Activated CD4-positive, alpha-beta T cell treated with anti-CD3 and anti-CD28 coated beads for 36 hours (primary cell): Measurements from ENCODE around the gene KRTAP5-4. TPM values are rescaled to one million over a fixed set of nuclear protein-coding genes. Genes with fewer than 3 reads are reported as not detected.
"Not testable (repeated sequence)": the region's sequence is repeated elsewhere in the genome, so short reads cannot be mapped to it uniquely, and the experiment has no call there.

Experiments used
- ATAC-seq: fragments of 200-7000 bp; cut with Tn5 transposase; one replicate; pipeline ENCODE4 v1.10.0; 2021; ENCODE audit warnings: mild to moderate bottlenecking, moderate library complexity
- CTCF ChIA-PET: fragments of 350-600 bp; sonication (Branson Sonifier 250); formaldehyde crosslinking; loops from one replicate; lab custom pipeline; 2021; ENCODE audit warnings: antibody characterized with exemption; lab: Charles Lee
- POLR2A ChIA-PET: fragments of 350-600 bp; sonication (Branson Sonifier 250); formaldehyde crosslinking; loops from one replicate; lab custom pipeline; 2021; ENCODE audit warnings: antibody characterized with exemption, inconsistent platforms; lab: Charles Lee
- DNase-seq: peaks from one replicate; pipeline ENCODE4 v3.0.0-alpha.2; 2020
- H3K27ac Mint-ChIP-seq: one replicate; pipeline ENCODE4 v1.8.0; 2021; ENCODE audit warnings: mixed read lengths
- H3K27me3 Mint-ChIP-seq: one replicate; pipeline ENCODE4 v1.8.0; 2021; ENCODE audit warnings: mixed read lengths
- H3K36me3 Mint-ChIP-seq: one replicate; pipeline ENCODE4 v1.8.0; 2021; ENCODE audit warnings: low read depth, mixed read lengths
- H3K4me1 Mint-ChIP-seq: one replicate; pipeline ENCODE4 v1.8.0; 2021; ENCODE audit warnings: mixed read lengths
- H3K4me3 Mint-ChIP-seq: one replicate; pipeline ENCODE4 v1.8.0; 2021; ENCODE audit warnings: mild to moderate bottlenecking, moderate library complexity, mixed read lengths
- H3K9me3 Mint-ChIP-seq: one replicate; pipeline ENCODE4 v1.8.0; 2021; ENCODE audit warnings: low read depth, mixed read lengths
- intact Hi-C, 2 experiments: fragments of 100-400 bp; cut with DNase I in 1 of 2; cut with micrococcal nuclease in 1 of 2; formaldehyde crosslinking; loops; one replicate each; pipeline versions ENCODE4 v1.14.2 to v1.15.1; 2022 to 2024; cut with DNase I, micrococcal nuclease
- total RNA-seq, 2 experiments: library from RNA; stranded (reverse); gene quantifications; one replicate each; pipeline ENCODE4 v1.2.3, GENCODE V29; 2021

The KRTAP5-4 gene
- total RNA-seq, 2 experiments from 2014 or later = not detected

GRCh38 chr11:1598406-1598805 is 23.5 kb downstream of the KRTAP5-4 start:
- ATAC-seq, DNase-seq, intact Hi-C loops, POLR2A ChIA-PET, H3K36me3 Mint-ChIP-seq, H3K9me3 Mint-ChIP-seq, H3K4me1 Mint-ChIP-seq, H3K4me3 Mint-ChIP-seq, H3K27ac Mint-ChIP-seq: not testable (repeated sequence)
- CTCF ChIA-PET = interaction anchor here (1.3 to 1.8 kb wide), 2 partner anchors 24 to 54 kb away, joined by 4 to 7 read pairs; no protein-coding TSS in a partner anchor
- H3K27me3 Mint-ChIP-seq = peaks cover 37% of the 10 kb centered on the region

GRCh38 chr11:1597994-1598380 is 24.0 kb downstream of the KRTAP5-4 start, which contains the start of gene KRTAP5-2:
TSS of gene KRTAP5-2 (minus strand) at chr11:1598294. CDS start at chr11:1598250, 44 bp downstream.
- CTCF ChIA-PET = interaction anchor here (0.7 to 1.8 kb wide), 4 partner anchors 10 to 55 kb away, joined by 3 to 7 read pairs (median 4); no protein-coding TSS in a partner anchor
- POLR2A ChIA-PET = no interaction called here

GRCh38 chr11:1597331-1597993 is 24.5 kb downstream of the KRTAP5-4 start:
- Mint-ChIP-seq H3K4me3 (no peak overlapping the region), H3K27ac (no peak overlapping the region), H3K27me3 (peaks cover 34% of the 10 kb centered on the region), H3K36me3 (no peaks in the 10 kb centered on the region), H3K9me3 (no peaks in the 10 kb centered on the region), H3K4me1 (peaks cover 5% of the 10 kb centered on the region)
- intact Hi-C loops = no loop called here
- ATAC-seq (no peak), DNase-seq (no peak)
- ChIA-PET CTCF (interaction anchor here (0.5 to 1.8 kb wide), 7 partner anchors 10 to 235 kb away, joined by 3 to 7 read pairs (median 3); no protein-coding TSS in a partner anchor), POLR2A (no interaction called here)

More at GRCh38 chr11:1597994-1598380, 24.0 kb downstream of the KRTAP5-4 start, which contains the start of gene KRTAP5-2:
- Mint-ChIP-seq H3K27ac (no peak within 1 kb of the TSS), H3K4me1 (peaks cover 5% of the 10 kb centered on the region), H3K9me3 (no peaks in the 10 kb centered on the region), H3K4me3 (no peak within 1 kb of the TSS), H3K36me3 (no peaks in the 10 kb centered on the region), H3K27me3 (peaks cover 34% of the 10 kb centered on the region)
- DNase-seq (no peak), ATAC-seq (no peak)
- intact Hi-C loops = no loop called here

GRCh38 chr11:1596576-1597121 is 25.3 kb downstream of the KRTAP5-4 start:
- ATAC-seq, H3K36me3 Mint-ChIP-seq, H3K9me3 Mint-ChIP-seq, DNase-seq, H3K27ac Mint-ChIP-seq, H3K4me3 Mint-ChIP-seq, intact Hi-C loops, POLR2A ChIA-PET, H3K4me1 Mint-ChIP-seq: not testable (repeated sequence)
- CTCF ChIA-PET = interaction anchor here (0.6 to 1.2 kb wide), 4 partner anchors 9 to 236 kb away, joined by 3 to 4 read pairs (median 3); no protein-coding TSS in a partner anchor
- peaks cover 30% of the 10 kb centered on the region for H3K27me3 Mint-ChIP-seq

GRCh38 chr11:1595994-1596575 is 25.9 kb downstream of the KRTAP5-4 start:
- ATAC-seq, POLR2A ChIA-PET, DNase-seq, H3K4me1 Mint-ChIP-seq, H3K4me3 Mint-ChIP-seq, H3K27ac Mint-ChIP-seq, H3K9me3 Mint-ChIP-seq, H3K36me3 Mint-ChIP-seq: not testable (repeated sequence)
- intact Hi-C loops = loop anchor here in 1 of 2 experiments (1.0 kb wide), 1 partner anchor 33 kb away; the partner anchor contains the start of gene KRTAP5-5
- peaks cover 29% of the 10 kb centered on the region for H3K27me3 Mint-ChIP-seq
- CTCF ChIA-PET = interaction anchor here (0.6 to 2.5 kb wide), 8 partner anchors 8 to 30 kb away, joined by 3 to 16 read pairs (median 3); no protein-coding TSS in a partner anchor

- Mint-ChIP-seq H3K27me3 (peaks cover 18% of the 10 kb centered on the region), H3K27ac (no peak overlapping the region), H3K4me1 (peaks cover 11% of the 10 kb centered on the region), H3K36me3 (peaks cover 5% of the 10 kb centered on the region), H3K4me3 (no peak overlapping the region), H3K9me3 (peaks cover 7% of the 10 kb centered on the region)
- CTCF ChIA-PET = no interaction called here
- no peak for ATAC-seq
- POLR2A ChIA-PET = no interaction called here
- intact Hi-C loops = no loop called here
- no peak for DNase-seq
Observed at GRCh38 chr11:1592628-1593027, 29.3 kb downstream of the KRTAP5-4 start.

- Mint-ChIP-seq H3K9me3 (peaks cover 7% of the 10 kb centered on the region), H3K4me3 (no peak overlapping the region), H3K27me3 (peaks cover 4% of the 10 kb centered on the region), H3K36me3 (peaks cover 5% of the 10 kb centered on the region), H3K27ac (no peak overlapping the region), H3K4me1 (peaks cover 6% of the 10 kb centered on the region)
- CTCF ChIA-PET = interaction anchor here (0.7 to 3.7 kb wide), 2 partner anchors 14 to 44 kb away, joined by 3 to 31 read pairs; no protein-coding TSS in a partner anchor
- intact Hi-C loops = no loop called here
- POLR2A ChIA-PET = no interaction called here
- no peak for ATAC-seq
- no peak for DNase-seq
Observed at GRCh38 chr11:1589996-1590395, 31.9 kb downstream of the KRTAP5-4 start.

GRCh38 chr11:1589191-1589963 is 32.6 kb downstream of the KRTAP5-4 start:
- H3K36me3 Mint-ChIP-seq, intact Hi-C loops, DNase-seq, H3K4me1 Mint-ChIP-seq, H3K27me3 Mint-ChIP-seq, POLR2A ChIA-PET, ATAC-seq, H3K9me3 Mint-ChIP-seq: not testable (repeated sequence)
- CTCF ChIA-PET = interaction anchor here (1.0 to 3.7 kb wide), 3 partner anchors 14 to 449 kb away, joined by 3 to 31 read pairs (median 5); no protein-coding TSS in a partner anchor
- peak overlapping the region; percentile 29 for H3K4me3 Mint-ChIP-seq
- H3K27ac Mint-ChIP-seq = peak overlapping the region; percentile 86

- Mint-ChIP-seq H3K36me3 (peaks cover 5% of the 10 kb centered on the region), H3K27ac (no peak overlapping the region), H3K4me1 (peaks cover 9% of the 10 kb centered on the region), H3K9me3 (peaks cover 7% of the 10 kb centered on the region), H3K4me3 (no peak overlapping the region), H3K27me3 (peaks cover 2% of the 10 kb centered on the region)
- POLR2A ChIA-PET = no interaction called here
- intact Hi-C loops = no loop called here
- no peak for ATAC-seq
- CTCF ChIA-PET = interaction anchor here (2.6 kb wide), 1 partner anchor 12 kb away, joined by 8 read pairs; no protein-coding TSS in a partner anchor
- DNase-seq = no peak
Observed at GRCh38 chr11:1586699-1587098, 35.2 kb downstream of the KRTAP5-4 start.

- H3K27ac Mint-ChIP-seq, H3K27me3 Mint-ChIP-seq, ATAC-seq, H3K4me3 Mint-ChIP-seq, POLR2A ChIA-PET, H3K9me3 Mint-ChIP-seq, DNase-seq, intact Hi-C loops, H3K4me1 Mint-ChIP-seq, H3K36me3 Mint-ChIP-seq: not testable (repeated sequence)
- CTCF ChIA-PET = interaction anchor here (2.6 kb wide), 1 partner anchor 10 kb away, joined by 8 read pairs; no protein-coding TSS in a partner anchor
Observed at GRCh38 chr11:1584661-1585370, 37.1 kb downstream of the KRTAP5-4 start, which contains the start of gene KRTAP5-1. TSS of gene KRTAP5-1 (minus strand) at chr11:1585283. CDS start at chr11:1585249, 34 bp downstream.
